Omental fat pad (tissue), 4 donors: ENCODE results near the gene MAP7. TPM values are rescaled to one million over a fixed set of nuclear protein-coding genes. Genes with fewer than 3 reads are reported as not detected.
"Not testable (repeated sequence)": the region's sequence is repeated elsewhere in the genome, so short reads cannot be mapped to it uniquely, and the experiment has no call there.

Experiments used
- ATAC-seq: fragments of 150-250 bp; one replicate; pipeline ENCODE4 v1.9.1; 2016; ENCODE audit warnings: mild to moderate bottlenecking, moderate library complexity; ENCODE audit not compliant: low FRiP score
- DNase-seq: peaks from one replicate; pipeline ENCODE4 v3.0.0-alpha.2; 2019; ENCODE audit warnings: low spot score
- total RNA-seq, 4 donors: library from RNA; depleted of rRNA; stranded (reverse); fragments of >200 nt; gene quantifications; one replicate each; pipeline ENCODE4 v1.1.0, GENCODE V29; 2016
- TF ChIP-seq, protein P1 (sequence below), 3 donors: fragments of 450-650 bp; IDR thresholded peaks; one replicate each; pipeline ENCODE4 v1.5.1; 2016 to 2017; ENCODE audit warnings: antibody characterized with exemption in 3 of 3, mild to moderate bottlenecking in 3 of 3, moderate library complexity in 2 of 3

The MAP7 gene
- total RNA-seq, 4 donors from 2014 or later, result 2.2 to 5.3 (median 4.5) TPM

DNA sequence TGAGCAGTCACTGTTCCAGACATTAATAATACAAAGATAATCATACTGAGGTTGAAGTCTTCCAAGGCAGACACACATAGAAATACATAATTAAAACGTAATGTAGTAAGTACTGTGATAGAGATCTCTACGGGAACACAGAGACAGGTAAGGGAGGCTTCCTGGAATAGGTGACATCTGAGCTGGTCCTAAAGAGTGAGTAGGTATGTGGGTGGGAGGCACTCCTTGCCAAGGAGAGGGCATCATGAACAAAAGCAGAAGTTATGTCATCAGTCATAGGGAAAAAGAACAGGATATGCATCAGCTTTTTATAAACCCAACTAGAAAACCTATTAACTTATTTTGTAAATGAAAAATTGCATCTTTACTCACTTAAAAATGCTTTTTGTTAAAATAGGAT, 110.0 kb downstream of the MAP7 start:
- DNase-seq (no peak), ATAC-seq (no peak)
- TF ChIP-seq, protein P1, sequence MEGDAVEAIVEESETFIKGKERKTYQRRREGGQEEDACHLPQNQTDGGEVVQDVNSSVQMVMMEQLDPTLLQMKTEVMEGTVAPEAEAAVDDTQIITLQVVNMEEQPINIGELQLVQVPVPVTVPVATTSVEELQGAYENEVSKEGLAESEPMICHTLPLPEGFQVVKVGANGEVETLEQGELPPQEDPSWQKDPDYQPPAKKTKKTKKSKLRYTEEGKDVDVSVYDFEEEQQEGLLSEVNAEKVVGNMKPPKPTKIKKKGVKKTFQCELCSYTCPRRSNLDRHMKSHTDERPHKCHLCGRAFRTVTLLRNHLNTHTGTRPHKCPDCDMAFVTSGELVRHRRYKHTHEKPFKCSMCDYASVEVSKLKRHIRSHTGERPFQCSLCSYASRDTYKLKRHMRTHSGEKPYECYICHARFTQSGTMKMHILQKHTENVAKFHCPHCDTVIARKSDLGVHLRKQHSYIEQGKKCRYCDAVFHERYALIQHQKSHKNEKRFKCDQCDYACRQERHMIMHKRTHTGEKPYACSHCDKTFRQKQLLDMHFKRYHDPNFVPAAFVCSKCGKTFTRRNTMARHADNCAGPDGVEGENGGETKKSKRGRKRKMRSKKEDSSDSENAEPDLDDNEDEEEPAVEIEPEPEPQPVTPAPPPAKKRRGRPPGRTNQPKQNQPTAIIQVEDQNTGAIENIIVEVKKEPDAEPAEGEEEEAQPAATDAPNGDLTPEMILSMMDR (IDR thresholded peaks at IDR 0.05), result no peak

DNA sequence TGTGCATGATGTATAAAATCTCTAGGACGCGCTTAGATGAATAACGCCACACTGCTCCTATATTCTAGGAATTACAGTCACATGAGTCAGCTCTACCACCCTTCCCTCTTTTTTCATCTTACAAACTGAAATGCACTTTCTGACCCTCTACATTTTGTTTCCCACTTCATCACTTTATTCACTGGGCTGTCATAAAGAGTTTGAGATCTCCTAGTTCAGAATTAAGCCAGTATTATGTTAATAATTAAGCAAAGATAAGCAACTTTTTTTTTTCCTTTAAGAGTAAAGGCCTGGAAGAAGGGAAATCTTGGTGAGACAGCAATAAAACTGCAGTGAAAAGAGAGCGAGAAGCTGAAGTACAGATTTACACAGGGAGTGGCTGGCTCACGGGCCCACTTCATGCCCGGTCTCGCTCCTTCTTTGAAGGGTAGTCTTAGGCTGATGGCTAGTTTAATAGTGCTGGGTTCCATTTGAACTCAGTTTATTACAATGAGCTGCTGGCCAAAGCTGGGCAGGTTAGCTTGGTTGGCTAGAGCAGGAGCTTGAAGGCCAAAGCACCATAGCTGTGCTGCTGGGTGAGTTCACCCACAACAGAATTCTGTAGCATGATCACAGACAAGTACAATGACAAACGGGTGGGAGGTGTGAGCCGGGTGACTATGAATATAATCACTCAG, 110.6 kb downstream of the MAP7 start:
- ATAC-seq, result no peak
- DNase-seq, result no peak
- TF ChIP-seq, protein P1 (IDR thresholded peaks at IDR 0.05), result no peak

DNA sequence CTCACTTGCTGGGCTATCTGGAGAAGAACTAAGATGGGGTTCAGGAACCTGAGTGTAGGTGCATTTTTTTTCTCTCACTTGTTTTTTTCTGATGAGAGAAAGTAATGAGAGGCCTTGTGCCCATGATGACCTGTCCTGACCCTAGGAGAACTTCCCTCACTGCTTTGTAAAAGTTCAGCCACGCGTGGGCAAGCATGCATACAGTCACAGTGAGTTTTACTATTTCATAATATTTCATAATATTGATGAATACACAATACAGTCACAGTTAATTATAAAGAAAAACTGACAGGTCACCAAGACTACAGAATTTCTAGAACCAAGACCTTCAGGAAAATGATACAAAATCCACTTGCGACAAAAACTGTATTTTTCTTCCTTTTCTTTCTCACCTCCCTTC, 111.8 kb downstream of the MAP7 start:
- TF ChIP-seq, protein P1 (IDR thresholded peaks at IDR 0.05), result no peak
- no peak for ATAC-seq
- no peak for DNase-seq

DNA sequence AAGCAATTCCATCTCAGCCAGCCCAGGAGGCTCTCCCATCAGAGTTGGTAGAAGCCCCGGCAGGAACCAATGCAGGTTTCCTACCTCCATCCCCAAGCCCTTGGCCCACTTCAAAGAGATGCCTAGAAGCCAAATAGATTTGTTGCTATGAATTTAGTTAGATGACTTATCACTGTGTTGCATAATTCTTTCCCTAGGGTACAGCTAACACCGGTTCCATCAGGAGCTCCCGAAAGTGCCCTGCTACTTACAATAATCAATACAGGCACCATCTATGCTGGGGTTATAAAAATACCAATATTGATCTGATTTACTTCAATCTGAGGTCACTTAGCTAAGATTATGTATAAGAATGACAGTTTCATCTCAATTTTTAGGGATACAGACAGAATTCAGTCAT, 113.0 kb downstream of the MAP7 start:
- no peak for DNase-seq
- TF ChIP-seq, protein P1 (IDR thresholded peaks at IDR 0.05), result no peak
- ATAC-seq, result no peak

DNA sequence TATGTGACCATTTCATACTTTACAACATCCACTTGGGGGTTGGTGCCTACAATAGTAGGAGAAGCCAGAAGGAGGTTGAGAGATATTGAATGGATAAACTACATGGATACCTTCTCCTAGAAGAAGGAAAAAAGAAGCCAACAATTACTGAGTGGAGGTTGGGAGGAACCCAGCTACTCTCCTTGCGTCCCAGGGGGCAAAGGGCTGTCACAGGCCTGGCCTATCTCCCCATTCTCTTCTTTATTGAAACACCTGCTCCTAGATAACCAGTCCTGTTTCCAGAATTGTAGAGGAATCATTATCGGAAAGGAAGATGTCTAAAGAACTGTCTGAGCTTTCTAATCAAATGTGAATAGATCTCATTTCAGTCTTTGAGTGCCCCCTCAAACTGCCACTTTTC, 115.1 kb downstream of the MAP7 start:
- DNase-seq, result no peak
- TF ChIP-seq, protein P1 (IDR thresholded peaks at IDR 0.05), result no peak
- ATAC-seq, result no peak

DNA sequence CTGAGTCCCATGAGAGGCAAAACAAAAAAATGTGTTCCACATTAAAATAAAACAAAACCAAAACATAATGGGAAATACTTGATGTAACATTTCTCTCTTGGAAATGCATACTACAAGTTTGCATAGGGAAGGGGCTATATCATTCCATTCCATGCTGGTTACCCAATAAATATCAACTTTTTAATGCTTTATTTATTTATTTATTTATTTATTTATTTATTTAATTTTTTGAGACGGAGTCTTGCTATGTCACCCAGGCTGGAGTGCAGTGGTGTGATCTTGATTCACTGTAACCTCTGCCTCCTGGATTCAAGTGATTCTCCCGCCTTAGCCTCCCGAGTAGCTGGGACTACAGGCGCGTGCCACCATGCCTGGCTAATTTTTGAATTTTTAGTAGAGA, 118.9 kb downstream of the MAP7 start:
- DNase-seq, ATAC-seq: not testable (repeated sequence)

DNA sequence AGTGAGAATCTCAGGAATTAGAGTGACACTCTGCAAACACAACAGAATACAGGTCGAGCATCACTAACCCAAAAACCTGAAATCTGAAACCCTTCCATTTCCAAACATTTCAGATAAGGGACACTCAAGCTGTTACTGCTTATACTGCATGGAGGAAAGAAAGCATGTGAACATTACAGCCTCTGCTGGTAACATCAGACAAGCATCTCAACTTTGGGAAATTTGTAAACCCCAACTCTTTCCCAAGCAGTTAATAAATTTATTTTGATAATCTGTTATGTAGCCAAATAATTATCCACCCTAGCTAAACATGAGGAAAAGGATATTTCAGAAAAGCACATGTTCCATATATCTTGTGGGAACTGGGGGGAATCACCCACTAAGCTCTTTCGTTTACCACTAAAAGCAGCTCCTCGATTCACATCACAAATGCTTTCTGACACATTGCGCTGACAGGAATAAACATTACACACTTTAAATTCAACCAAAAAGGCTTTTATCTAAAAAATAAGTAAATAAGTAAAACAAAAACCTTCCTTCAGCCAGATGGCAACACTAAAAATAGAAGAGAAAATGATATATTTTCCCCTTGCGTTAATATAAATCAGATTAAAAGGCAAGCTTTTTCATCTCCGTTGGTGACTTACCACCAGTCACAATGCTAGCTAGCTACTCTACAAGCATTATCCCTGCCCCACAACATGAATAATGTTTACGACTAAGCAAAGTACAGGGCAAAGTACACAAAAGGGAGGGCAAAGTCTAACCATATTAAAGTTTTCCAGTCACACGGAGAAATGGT, 120.8 kb downstream of the MAP7 start:
- ATAC-seq (no peak), DNase-seq (no peak)
- TF ChIP-seq, protein P1 (IDR thresholded peaks at IDR 0.05), result no peak
